IMR-90 (cell line): ENCODE results near the gene BCL11A. TPM values are rescaled to one million over a fixed set of nuclear protein-coding genes. Genes with fewer than 3 reads are reported as not detected.

ENCODE experiments used
- ATAC-seq: fragments of 200-7000 bp; cut with Tn5 transposase; 2 replicates; pipeline ENCODE4 v1.9.1; 2020; ENCODE audit warnings: low read depth, mild to moderate bottlenecking, moderate library complexity
- BruUV-seq: library from RNA; stranded (reverse); fragments of 400-500 nt; replicated peaks from 2 replicates; lab custom pipeline; 2021; lab: Mats Ljungman, UMichigan
- CTCF ChIA-PET: fragments of 300-600 bp; formaldehyde crosslinking; extraction: SDS; loops from one replicate; lab custom pipeline; 2021; ENCODE audit warnings: antibody characterized with exemption; lab: Yijun Ruan, JAX
- POLR2A ChIA-PET: fragments of 300-600 bp; sonication (Branson Sonifier 250); formaldehyde crosslinking; loops from one replicate; lab custom pipeline; 2022; ENCODE audit warnings: antibody characterized with exemption; ENCODE audit not compliant: unreplicated experiment; lab: Charles Lee
- DNase-seq: peaks from one replicate; pipeline ENCODE4 v3.0.0; 2013
- H2AFZ ChIP-seq: replicated peaks from 2 replicates; pipeline ENCODE3; 2013; ENCODE audit warnings: low read length, mild to moderate bottlenecking; ENCODE audit not compliant: poor library complexity
- H2AK5ac ChIP-seq: 2 replicates; pipeline ENCODE4 v1.6.1; 2013; ENCODE audit warnings: low read depth, low read length, inconsistent platforms
- H2AK9ac ChIP-seq: replicated peaks from 2 replicates; pipeline ENCODE3; 2013; ENCODE audit warnings: mild to moderate bottlenecking, low read depth, low read length, moderate library complexity; ENCODE audit not compliant: poor library complexity
- H2BK120ac ChIP-seq: 2 replicates; pipeline ENCODE4 v1.6.1; 2013; ENCODE audit warnings: low read depth, low read length, inconsistent platforms
- H2BK15ac ChIP-seq: 3 replicates; pipeline ENCODE4 v1.6.1; 2013; ENCODE audit warnings: low read depth, low read length, inconsistent platforms
- H2BK20ac ChIP-seq: 2 replicates; pipeline ENCODE4 v1.6.1; 2013; ENCODE audit warnings: low read depth, mild to moderate bottlenecking, inconsistent platforms, low read length, moderate library complexity
- H2BK5ac ChIP-seq: 2 replicates; pipeline ENCODE4 v1.6.1; 2013; ENCODE audit warnings: mild to moderate bottlenecking, low read depth, low read length, inconsistent platforms; ENCODE audit not compliant: poor library complexity, severe bottlenecking
- H3K14ac ChIP-seq: replicated peaks from 2 replicates; pipeline ENCODE4 v1.6.1; 2013; ENCODE audit warnings: low read depth, low read length, inconsistent platforms
- H3K18ac ChIP-seq: 2 replicates; pipeline ENCODE4 v1.6.1; 2013; ENCODE audit warnings: low read depth, low read length, control low read depth
- H3K23ac ChIP-seq: 2 replicates; pipeline ENCODE4 v1.6.1; 2013; ENCODE audit warnings: low read depth, low read length, inconsistent platforms
- H3K27ac ChIP-seq: 2 replicates; pipeline ENCODE4 v1.5.1; 2013; ENCODE audit warnings: mild to moderate bottlenecking, control low read depth, low read length; ENCODE audit not compliant: insufficient read depth
- H3K27me3 ChIP-seq: 2 replicates; pipeline ENCODE4 v1.6.1; 2013; ENCODE audit warnings: low read length; ENCODE audit not compliant: control insufficient read depth, insufficient read depth
- H3K36me3 ChIP-seq: 2 replicates; pipeline ENCODE4 v1.6.1; 2013; ENCODE audit warnings: low read length, mixed read lengths; ENCODE audit not compliant: control insufficient read depth, insufficient read depth
- H3K4ac ChIP-seq: 2 replicates; pipeline ENCODE4 v1.6.1; 2013; ENCODE audit warnings: low read depth, low read length, inconsistent platforms
- H3K4me1 ChIP-seq: 2 replicates; pipeline ENCODE4 v1.6.1; 2013; ENCODE audit warnings: low read length, mixed read lengths; ENCODE audit not compliant: control insufficient read depth, insufficient read depth
- H3K4me2 ChIP-seq: 2 replicates; pipeline ENCODE4 v1.6.1; 2013; ENCODE audit warnings: low read depth, mild to moderate bottlenecking, control low read depth, low read length, moderate library complexity
- H3K4me3 ChIP-seq: 2 replicates; pipeline ENCODE4 v1.5.1; 2013; ENCODE audit warnings: low read depth, mild to moderate bottlenecking, control low read depth, low read length, moderate library complexity; ENCODE audit not compliant: insufficient read depth
- H3K56ac ChIP-seq: 2 replicates; pipeline ENCODE4 v1.6.1; 2013; ENCODE audit warnings: low read length, inconsistent platforms; ENCODE audit not compliant: insufficient read depth; ENCODE audit errors: extremely low read depth
- H3K79me1 ChIP-seq, 2 experiments: 2 replicates each; pipeline ENCODE4 v1.6.1; 2013; ENCODE audit warnings: low read length in 2 of 2, inconsistent platforms in 1 of 2, low read depth in 1 of 2
- H3K9ac ChIP-seq: 2 replicates; pipeline ENCODE4 v1.6.1; 2013; ENCODE audit warnings: low read depth, low read length, control low read depth
- H3K9me1 ChIP-seq: 2 replicates; pipeline ENCODE4 v1.6.1; 2013; ENCODE audit warnings: low read length, inconsistent platforms; ENCODE audit not compliant: insufficient read depth
- H3K9me3 ChIP-seq: 2 replicates; pipeline ENCODE4 v1.6.1; 2013; ENCODE audit warnings: low read length; ENCODE audit not compliant: control insufficient read depth, insufficient read depth
- H4K20me1 ChIP-seq: 2 replicates; pipeline ENCODE4 v1.6.1; 2013; ENCODE audit warnings: low read length, inconsistent platforms; ENCODE audit not compliant: insufficient read depth
- H4K5ac ChIP-seq: 2 replicates; pipeline ENCODE4 v1.6.1; 2013; ENCODE audit warnings: mild to moderate bottlenecking, low read depth, low read length, control low read depth
- H4K8ac ChIP-seq, 2 experiments: 2 replicates each; pipeline ENCODE4 v1.6.1; 2013; ENCODE audit warnings: low read depth in 2 of 2, low read length in 2 of 2, control low read depth in 1 of 2, inconsistent platforms in 1 of 2
- H4K91ac ChIP-seq: 2 replicates; pipeline ENCODE4 v1.6.1; 2013; ENCODE audit warnings: low read depth, low read length, inconsistent platforms; ENCODE audit not compliant: insufficient read depth
- BHLHE40 ChIP-seq: fragments of 150-350 bp; IDR thresholded peaks from 2 replicates; pipeline ENCODE4 v1.6.1; 2016; ENCODE audit warnings: mild to moderate bottlenecking, low read depth, low read length
- CTCF ChIP-seq: conservative IDR thresholded peaks from 2 replicates; pipeline ENCODE4 v1.5.1; 2012; ENCODE audit warnings: mild to moderate bottlenecking, low read depth, low read length, improper control_type of control experiment
- MXI1 ChIP-seq: IDR thresholded peaks from 2 replicates; pipeline ENCODE4 v1.6.1; 2012; ENCODE audit warnings: low read depth, mild to moderate bottlenecking, low read length, moderate library complexity, borderline replicate concordance
- POLR2A ChIP-seq: IDR thresholded peaks from 2 replicates; pipeline ENCODE4 v1.6.1; 2012; ENCODE audit warnings: mild to moderate bottlenecking, low read depth, low read length
- RAD21 ChIP-seq: IDR thresholded peaks from 2 replicates; pipeline ENCODE4 v1.6.1; 2012; ENCODE audit warnings: low read length, improper control_type of control experiment
- RFX5 ChIP-seq: IDR thresholded peaks from 2 replicates; pipeline ENCODE4 v1.8.0; 2012; ENCODE audit warnings: low read depth, mild to moderate bottlenecking, low read length, moderate library complexity
- USF2 ChIP-seq: fragments of 150-350 bp; IDR thresholded peaks from 2 replicates; pipeline ENCODE4 v1.6.1; 2017; ENCODE audit warnings: mild to moderate bottlenecking, antibody characterized with exemption, low read length, low read depth
- WGBS, 2 experiments: methylation state at CpG; one replicate each; pipeline versions ENCODE4 v1.1.5 to v1.1.7; 2013; ENCODE audit warnings: missing lambda C conversion rate in 2 of 2; ENCODE audit not compliant: insufficient read length in 1 of 2; ENCODE audit errors: extremely low coverage in 2 of 2; 5-methylcytosine and 5-hydroxymethylcytosine counted together
- dilution Hi-C: fragments of 300-500 bp; cut with HindIII; formaldehyde crosslinking; loops from one replicate; pipeline ENCODE4 v1.14.3; 2018; ENCODE audit warnings: low sequenced_read_pairs; ENCODE audit not compliant: unreplicated experiment
- in situ Hi-C: fragments of 300-500 bp; cut with MboI; formaldehyde crosslinking; loops from 3 replicates; pipeline ENCODE4 v1.14.3; 2019; ENCODE audit warnings: low sequenced_read_pairs, inconsistent platforms, mixed read lengths
- intact Hi-C: fragments of 100-400 bp; cut with micrococcal nuclease; formaldehyde crosslinking; loops from 2 replicates; pipeline ENCODE4 v1.10.0; 2022
- polyA plus RNA-seq, 3 experiments: library from polyadenylated mRNA; depleted of rRNA; stranded (reverse); fragments of >200 nt; gene quantifications; 2 replicates each; pipeline ENCODE4 v1.2.3, GENCODE V29; 2012; ENCODE audit warnings: low replicate concordance in 1 of 3
- total RNA-seq: library from RNA; depleted of rRNA; stranded (reverse); fragments of >200 nt; gene quantifications from 2 replicates; pipeline ENCODE4 v1.2.3, GENCODE V29; 2012

The BCL11A gene
- total and polyA plus RNA-seq, 2 of the 4 experiments (the other 2 are of a cell fraction), result 1.0 to 1.1 TPM

- H2AK9ac ChIP-seq, result no peak overlapping the region
- dilution Hi-C loops, result no loop called here
- no peaks in the 10 kb centered on the region for H3K9me1 ChIP-seq
- no peak overlapping the region for H2BK15ac ChIP-seq
- no peak overlapping the region for H2BK120ac ChIP-seq
- no peak for ATAC-seq
- H3K9ac ChIP-seq, result no peak overlapping the region
- H4K8ac ChIP-seq, result no peak overlapping the region
- H3K4me1 ChIP-seq, result peaks cover 7% of the 10 kb centered on the region
- no peak overlapping the region for H3K4ac ChIP-seq
- H3K27me3 ChIP-seq, result peaks cover under 1% of the 10 kb centered on the region; the same call in 1 of the 2 replicates
- DNase-seq, result no peak
- no peak overlapping the region for H2BK5ac ChIP-seq
- H4K5ac ChIP-seq, result no peak overlapping the region
- ChIA-PET CTCF (no interaction called here), POLR2A (no interaction called here)
- H3K18ac ChIP-seq, result no peak overlapping the region
- no peaks in the 10 kb centered on the region for H3K9me3 ChIP-seq
- no peak overlapping the region for H3K23ac ChIP-seq
- H4K20me1 ChIP-seq, result no peaks in the 10 kb centered on the region
- H3K14ac ChIP-seq, result no peak overlapping the region
- H3K4me3 ChIP-seq, result no peak overlapping the region
- BruUV-seq, result no TSS peak
- no peak overlapping the region for H3K56ac ChIP-seq
- no peak for TF ChIP-seq RAD21
- TF ChIP-seq CTCF, result no peak
- TF ChIP-seq POLR2A, result no peak
- TF ChIP-seq MXI1, result no peak
- no peak for TF ChIP-seq RFX5
- TF ChIP-seq USF2, result no peak
- no peak for TF ChIP-seq BHLHE40
- no peak overlapping the region for H2AK5ac ChIP-seq
- no peak overlapping the region for H3K27ac ChIP-seq
- H3K4me2 ChIP-seq, result no peak overlapping the region
- H4K91ac ChIP-seq, result no peak overlapping the region
- intact Hi-C loops, result no loop called here
- in situ Hi-C loops, result no loop called here
- H3K79me1 ChIP-seq, result no peaks in the 10 kb centered on the region
- no peak overlapping the region for H2BK20ac ChIP-seq
- WGBS, 2 experiments, result no CpG with 5 or more reads among the region's 2 CpGs
- no peak overlapping the region for H2AFZ ChIP-seq
- H3K36me3 ChIP-seq, result no peaks in the 10 kb centered on the region
Measured at GRCh38 chr2:60510713-60511112, 42.7 kb downstream of the BCL11A start.
